Smooth muscle cell of the brain vasculature (primary cell): ENCODE results near the gene PSMD6.
A peak's percentile ranks its signal among the peaks of the same experiment; 100 is the strongest.

ENCODE experiments used
- DNase-seq: peaks from one replicate; pipeline ENCODE4 v3.0.0-alpha.2; 2012; ENCODE audit warnings: low read depth, low spot score

Gene PSMD6

GRCh38 chr3:64046592-64046991 lies 23.3 kb upstream of the PSMD6 start:
- no peak for DNase-seq

- DNase-seq = no peak
These were observed 19.7 kb upstream of the PSMD6 start for GRCh38 chr3:64042952-64043351.

GRCh38 chr3:64039981-64040733 lies 16.9 kb upstream of the PSMD6 start:
- DNase-seq = no peak

- no peak for DNase-seq
These were observed 16.0 kb upstream of the PSMD6 start for GRCh38 chr3:64039332-64039731.

- no peak for DNase-seq
These were observed 15.0 kb upstream of the PSMD6 start for GRCh38 chr3:64038253-64038767.

GRCh38 chr3:64037084-64037483 lies 13.8 kb upstream of the PSMD6 start:
- no peak for DNase-seq

GRCh38 chr3:64033069-64033468 lies 9.8 kb upstream of the PSMD6 start:
- no peak for DNase-seq

GRCh38 chr3:64031540-64032508 lies 8.5 kb upstream of the PSMD6 start:
- no peak for DNase-seq

GRCh38 chr3:64030741-64031140 lies 7.4 kb upstream of the PSMD6 start:
- peak; percentile 33 for DNase-seq

GRCh38 chr3:64029287-64029686 lies 6.0 kb upstream of the PSMD6 start:
- no peak for DNase-seq

GRCh38 chr3:64028754-64029153 lies 5.5 kb upstream of the PSMD6 start:
- DNase-seq = no peak

- DNase-seq = no peak
These were observed 4.4 kb upstream of the PSMD6 start for GRCh38 chr3:64027658-64028057.

GRCh38 chr3:64026346-64026745 lies 3.1 kb upstream of the PSMD6 start:
- no peak for DNase-seq

- DNase-seq = no peak
These were observed 548 bp upstream of the PSMD6 start for GRCh38 chr3:64023861-64024223.

GRCh38 chr3:64022451-64023186 lies 675 bp downstream of the PSMD6 start:
- no peak for DNase-seq

GRCh38 chr3:64021922-64022321 lies 1.4 kb downstream of the PSMD6 start:
- no peak for DNase-seq

- DNase-seq = no peak
These were observed 3.4 kb downstream of the PSMD6 start for GRCh38 chr3:64019879-64020278.

- DNase-seq = no peak
These were observed 4.0 kb downstream of the PSMD6 start for GRCh38 chr3:64019271-64019670.

- no peak for DNase-seq
These were observed 6.2 kb downstream of the PSMD6 start for GRCh38 chr3:64016941-64017620.

GRCh38 chr3:64011685-64012084 lies 11.6 kb downstream of the PSMD6 start:
- DNase-seq = no peak

- DNase-seq = no peak
These were observed 13.1 kb downstream of the PSMD6 start for GRCh38 chr3:64010199-64010598.
